ENCODE data around the gene C8B.

C8B gene

DNA sequence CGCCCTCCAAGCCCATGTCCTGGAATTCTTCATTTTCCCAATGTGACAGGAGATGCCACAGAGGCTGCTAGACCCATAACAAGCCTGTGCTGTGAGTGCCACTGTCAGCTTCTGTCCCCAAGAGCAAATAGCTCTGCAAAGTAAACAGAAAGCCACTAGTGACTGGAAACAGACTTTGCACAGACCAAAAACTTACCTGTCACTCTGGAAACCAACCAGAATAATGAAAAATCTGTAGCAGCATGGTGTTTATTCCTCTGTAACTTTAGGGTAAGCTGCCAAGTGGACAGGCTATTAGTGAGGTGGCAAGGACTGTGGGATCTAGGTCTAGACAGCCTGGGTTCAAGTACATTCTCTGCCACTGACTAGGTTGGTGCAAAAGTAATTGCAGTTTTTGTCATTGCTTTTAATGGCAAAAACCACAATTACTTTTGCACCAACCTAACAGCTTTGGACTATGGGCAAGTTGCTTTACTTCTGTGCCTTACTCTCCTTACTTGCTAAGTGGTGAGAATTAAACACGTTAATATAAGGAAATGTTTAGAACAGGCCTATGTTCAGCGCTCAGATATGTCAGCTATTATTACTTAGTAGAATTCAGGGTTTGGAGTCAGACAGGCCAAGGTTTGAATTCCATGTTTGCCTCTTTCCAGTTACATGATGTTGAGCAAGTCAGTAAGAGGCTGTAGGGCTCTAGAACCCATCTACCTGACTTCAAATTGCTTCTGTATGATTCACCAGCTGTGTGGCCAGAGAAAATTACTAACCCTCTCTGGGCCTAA lies at the start of gene C8B:
Gene C8B (minus strand): TSS at position 100 of the 782 bp plus-strand sequence. CDS start 67 bp downstream, at position 33.
- DNase-seq (ENCODE audit: low read depth), result no peak

- DNase-seq (ENCODE audit: low read depth), result no peak
Measured at GRCh38 chr1:57015071-57015470, 49.3 kb upstream of the C8B start.

DNA sequence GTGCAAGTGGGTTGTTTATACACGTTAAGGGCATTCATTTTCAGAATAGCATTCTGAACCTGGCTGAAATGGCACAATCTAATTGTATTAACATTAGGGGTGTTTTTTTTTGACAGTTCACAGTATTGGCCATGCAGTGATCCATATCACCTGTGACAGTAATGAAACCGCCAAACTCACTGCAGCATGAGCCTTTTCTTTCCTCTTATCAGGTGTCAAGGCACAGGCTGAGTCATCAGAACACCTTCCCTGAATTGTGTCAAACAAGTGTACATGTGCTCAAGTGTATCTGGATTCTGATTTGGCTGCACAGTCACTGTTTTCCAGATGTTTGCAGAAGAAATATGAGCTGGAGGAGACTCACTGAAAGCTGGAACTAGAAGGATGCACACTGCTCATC lies 47.7 kb upstream of the C8B start:
- no peak for DNase-seq (ENCODE audit: low read depth)

- DNase-seq (ENCODE audit: low read depth), result no peak
Measured at GRCh38 chr1:57012315-57012714, 46.5 kb upstream of the C8B start.

GRCh38 chr1:57010511-57010910 lies 44.7 kb upstream of the C8B start:
- DNase-seq (ENCODE audit: low read depth), result no peak

- no peak for DNase-seq (ENCODE audit: low read depth)
Measured at GRCh38 chr1:57007948-57008347, 42.1 kb upstream of the C8B start.

GRCh38 chr1:57007472-57007871 lies 41.7 kb upstream of the C8B start:
- no peak for DNase-seq (ENCODE audit: low read depth)

- DNase-seq (ENCODE audit: low read depth), result no peak
Measured at GRCh38 chr1:57003398-57004139, 37.8 kb upstream of the C8B start.

DNA sequence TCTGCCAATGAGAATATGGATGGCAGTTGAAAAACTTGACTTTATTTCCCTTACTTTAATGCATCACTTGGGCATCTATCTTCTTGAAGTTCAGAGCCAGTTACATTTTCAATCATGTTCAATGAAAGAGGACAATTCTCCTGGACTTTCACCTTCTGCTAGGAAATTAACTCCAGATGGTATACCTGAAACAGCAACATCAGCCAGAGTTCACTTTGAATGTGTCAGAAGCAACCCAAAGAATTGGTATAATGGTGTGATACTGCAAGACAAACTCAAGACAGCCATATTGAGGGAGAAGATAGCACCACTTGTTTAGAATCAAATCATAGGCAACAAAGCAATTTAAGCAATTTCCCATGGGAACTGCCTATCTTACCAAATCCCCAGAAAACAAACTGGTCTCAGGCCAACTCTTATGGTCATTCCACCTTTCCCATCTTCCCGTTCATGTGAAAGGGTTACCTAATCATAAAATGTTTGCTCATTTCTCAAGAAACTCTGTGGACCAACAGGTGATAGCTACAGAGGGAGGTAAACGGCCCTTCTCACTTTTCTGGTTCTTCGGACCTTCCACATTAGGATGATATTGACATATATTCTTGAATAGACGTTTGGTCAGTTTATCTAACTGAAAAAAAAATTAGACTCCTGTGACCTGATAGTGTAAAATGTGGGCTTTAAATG lies 29.7 kb upstream of the C8B start:
- DNase-seq (ENCODE audit: low read depth), result no peak

DNA sequence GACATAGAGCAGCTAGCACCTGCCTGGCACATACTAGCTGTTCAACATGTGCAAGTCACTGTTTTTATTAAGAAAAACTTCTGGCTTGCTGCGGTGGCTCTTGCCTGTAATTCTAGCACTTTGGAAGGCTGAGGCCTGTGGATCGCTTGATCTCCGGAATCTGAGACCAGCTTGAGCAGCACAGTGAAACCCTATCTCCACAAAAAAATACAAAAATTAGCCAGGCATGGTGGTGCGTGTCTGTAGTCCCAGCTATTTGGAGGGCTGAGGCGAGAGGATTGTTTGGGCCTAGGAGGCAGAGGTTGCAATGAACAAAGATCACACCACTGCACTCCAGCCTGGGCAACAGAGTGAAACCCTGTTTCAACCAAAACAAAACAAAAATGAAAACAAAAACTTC lies 27.7 kb upstream of the C8B start:
- DNase-seq (ENCODE audit: low read depth), result no peak

GRCh38 chr1:56992318-56993125 lies 26.7 kb upstream of the C8B start:
- DNase-seq (ENCODE audit: low read depth), result no peak

GRCh38 chr1:56991576-56991975 lies 25.8 kb upstream of the C8B start:
- no peak for DNase-seq (ENCODE audit: low read depth)

DNA sequence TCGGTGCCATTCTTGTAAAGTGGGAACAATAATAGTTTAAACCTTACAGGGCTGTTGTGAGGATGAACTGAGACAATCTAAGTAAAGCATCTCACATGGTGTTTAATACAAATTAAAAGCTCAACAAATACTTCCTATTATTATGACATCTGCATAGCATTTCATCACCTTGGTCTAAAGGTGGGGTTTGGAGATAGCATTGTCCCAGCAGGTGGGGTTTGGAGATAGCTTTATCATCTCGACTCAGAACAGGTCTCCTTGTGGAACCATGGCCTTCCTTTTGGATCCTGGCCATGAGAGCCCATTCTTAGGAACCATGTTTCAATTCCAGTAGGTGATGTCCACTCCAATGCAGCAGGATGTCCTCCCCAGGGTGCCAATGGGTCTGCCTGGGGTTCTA lies 20.6 kb upstream of the C8B start:
- no peak for DNase-seq (ENCODE audit: low read depth)

GRCh38 chr1:56985857-56986256 lies 20.0 kb upstream of the C8B start:
- DNase-seq (ENCODE audit: low read depth), result no peak

GRCh38 chr1:56983484-56983883 lies 17.7 kb upstream of the C8B start:
- DNase-seq (ENCODE audit: low read depth), result no peak

- DNase-seq (ENCODE audit: low read depth), result no peak
Measured at GRCh38 chr1:56979986-56980755, 14.4 kb upstream of the C8B start.

DNA sequence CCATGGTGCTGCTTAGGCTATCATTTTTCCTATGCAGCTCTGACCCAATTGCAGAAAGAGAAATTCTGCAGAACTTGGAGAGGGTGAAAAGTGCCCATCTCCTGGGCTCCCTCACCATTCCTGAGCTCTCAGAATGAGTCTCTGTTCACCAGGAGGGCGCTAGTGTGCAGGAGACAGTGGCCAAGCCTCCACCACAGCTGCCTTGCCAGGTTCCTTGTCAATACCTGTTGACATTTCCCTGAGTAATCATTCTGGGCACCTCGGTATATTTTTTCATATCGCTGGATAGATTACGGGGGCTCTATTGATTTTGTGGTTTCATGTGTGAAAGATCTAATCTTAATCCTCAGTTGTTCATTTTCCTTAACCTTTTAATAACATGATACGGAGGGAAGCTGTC lies 13.0 kb upstream of the C8B start:
- no peak for DNase-seq (ENCODE audit: low read depth)

DNA sequence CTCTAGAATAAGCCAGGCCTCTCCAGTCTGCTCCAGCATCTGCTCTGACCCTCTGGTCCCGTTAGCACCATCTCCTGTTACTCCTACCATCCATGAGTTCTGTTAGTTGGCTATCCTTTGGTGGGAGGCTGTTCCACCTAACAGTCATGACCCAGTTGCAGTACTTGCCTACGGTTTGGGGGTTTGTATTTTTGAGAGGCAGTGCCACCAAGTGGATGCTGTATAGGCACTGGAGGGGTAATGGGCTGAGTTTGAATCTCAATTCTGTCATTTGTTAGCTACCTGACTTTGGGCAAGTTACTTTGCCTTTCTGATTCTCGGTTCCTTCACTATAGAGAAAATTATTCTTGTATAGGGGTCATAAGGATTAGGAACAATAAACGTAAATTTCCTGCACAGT lies 12.1 kb upstream of the C8B start:
- no peak for DNase-seq (ENCODE audit: low read depth)

DNA sequence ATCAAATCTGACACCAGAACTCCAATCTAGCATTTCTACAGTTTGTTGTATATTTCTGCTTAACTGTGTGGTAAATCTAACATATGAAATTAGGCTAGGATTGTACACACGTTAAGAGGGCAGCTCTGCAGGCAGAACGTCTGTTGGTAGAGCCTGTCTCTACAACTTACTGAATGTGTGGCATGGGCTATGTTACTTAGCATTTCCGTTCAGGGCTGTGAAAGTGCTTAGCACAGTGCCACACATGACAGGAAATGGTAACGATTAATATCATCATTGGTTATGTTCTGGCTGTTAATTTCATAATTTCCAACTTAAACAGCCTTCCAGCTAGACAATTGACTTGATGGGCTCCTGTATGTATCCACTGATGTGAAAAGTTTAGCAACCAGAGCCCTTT lies 9.6 kb upstream of the C8B start:
- DNase-seq (ENCODE audit: low read depth), result no peak

DNA sequence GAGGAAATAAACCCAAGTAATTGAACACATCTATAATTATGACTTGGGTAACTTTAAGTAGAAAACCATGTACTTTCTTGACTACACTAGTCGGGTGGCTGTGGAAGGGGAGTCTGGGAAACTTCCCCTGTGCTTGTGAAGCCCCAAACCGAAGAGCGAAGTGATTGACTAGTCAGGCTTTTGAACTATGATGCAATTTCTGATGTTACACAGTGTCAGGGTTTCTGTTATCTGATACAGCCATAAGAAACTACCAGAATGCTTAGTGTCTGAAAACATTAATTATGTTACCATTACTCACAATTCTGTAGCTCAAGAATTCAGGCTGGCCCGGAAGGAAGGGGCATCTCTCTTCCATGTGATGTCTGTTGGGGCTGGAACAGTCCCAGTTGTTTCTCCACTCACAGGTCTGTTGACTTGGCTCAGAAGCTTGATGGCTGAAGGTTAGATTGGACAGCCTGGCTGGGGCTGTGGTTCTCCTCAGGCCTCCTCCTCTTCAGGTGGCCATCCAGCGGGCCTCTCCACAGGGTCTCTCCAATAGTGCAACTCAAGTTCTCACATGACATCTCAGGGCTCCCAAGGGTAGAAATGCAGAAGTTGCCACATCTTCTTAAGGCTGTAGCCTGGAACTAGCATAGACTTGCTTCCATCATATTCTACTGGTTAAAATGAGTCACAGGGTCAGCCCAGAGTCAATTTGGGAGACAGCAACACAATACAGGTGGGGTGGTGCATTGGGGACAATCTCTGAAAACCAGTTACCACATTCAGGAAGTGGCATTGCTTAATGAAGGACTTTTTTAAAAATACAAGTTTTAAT lies 8.3 kb upstream of the C8B start:
- no peak for DNase-seq (ENCODE audit: low read depth)

DNA sequence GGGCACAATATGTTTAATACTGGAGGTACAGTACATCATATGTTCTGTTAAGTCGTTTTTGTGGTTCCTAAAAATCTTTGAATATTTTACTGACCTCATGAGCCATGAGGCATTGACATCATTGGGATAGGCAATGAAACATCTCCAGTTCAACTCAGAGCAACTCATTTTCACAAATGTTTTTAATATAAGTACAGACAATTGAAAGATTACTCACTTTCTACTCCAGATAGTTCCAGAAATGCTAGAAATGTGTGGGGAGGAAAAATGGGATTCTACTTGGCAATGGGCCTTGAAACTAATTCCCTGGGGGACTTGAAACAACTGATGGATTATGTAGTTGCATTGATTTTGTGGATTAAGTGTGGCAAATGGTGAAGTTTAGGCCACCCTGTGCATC lies 7.2 kb upstream of the C8B start:
- no peak for DNase-seq (ENCODE audit: low read depth)
